HL-60 (cell line): ENCODE data around the gene CTNNA2.

ENCODE experiments used
- CTCF ChIP-seq: IDR thresholded peaks from one replicate; pipeline ENCODE4 v1.5.1; 2011; ENCODE audit warnings: low read length, control low read depth, inconsistent platforms; ENCODE audit not compliant: insufficient read depth
- GABPA ChIP-seq: IDR thresholded peaks from 2 replicates; pipeline ENCODE4 v1.6.1; 2012; ENCODE audit warnings: low read depth
- POLR2AphosphoS5 ChIP-seq: IDR thresholded peaks from 2 replicates; pipeline ENCODE4 v1.6.1; 2012; ENCODE audit warnings: low read depth
- REST ChIP-seq: IDR thresholded peaks from 2 replicates; pipeline ENCODE4 v1.6.1; 2012; ENCODE audit warnings: low read depth; ENCODE audit not compliant: insufficient replicate concordance
- SPI1 ChIP-seq: IDR thresholded peaks from 2 replicates; pipeline ENCODE4 v1.6.1; 2012; ENCODE audit warnings: low read depth, mild to moderate bottlenecking, borderline replicate concordance

GRCh38 chr2:80280598-80280997 is 767.7 kb downstream of the CTNNA2 start:
- TF ChIP-seq GABPA (no peak), POLR2AphosphoS5 (no peak), CTCF (no peak), REST (no peak), SPI1 (no peak)
